GM12878 (cell line): ENCODE data around the gene ARHGAP15.

Experiments used
- CTCF ChIP-seq, 3 experiments: IDR thresholded peaks in 2 of 3; conservative IDR thresholded peaks in 1 of 3; 2 replicates each; pipeline ENCODE4 v1.5.1; 2011; ENCODE audit warnings: low read depth in 3 of 3, low read length in 3 of 3, mild to moderate bottlenecking in 3 of 3, control low read depth in 2 of 3, moderate library complexity in 2 of 3, inconsistent platforms in 1 of 3, mixed read lengths in 1 of 3; ENCODE audit not compliant: control insufficient read depth in 2 of 3, insufficient read depth in 1 of 3; ENCODE audit errors: extremely low read depth in 1 of 3
- ESRRA ChIP-seq: IDR thresholded peaks from 2 replicates; pipeline ENCODE4 v1.6.1; 2012; ENCODE audit warnings: mild to moderate bottlenecking, low read length, improper control_type of control experiment
- NR2C2 ChIP-seq: IDR thresholded peaks from 2 replicates; pipeline ENCODE4 v1.6.1; 2011; ENCODE audit warnings: borderline replicate concordance, low read depth; ENCODE audit not compliant: control insufficient read depth, insufficient read length
- POLR2A ChIP-seq: IDR thresholded peaks from 2 replicates; pipeline ENCODE4 v1.6.1; 2011; ENCODE audit warnings: low read depth, mild to moderate bottlenecking, low read length
- POLR2AphosphoS5 ChIP-seq: IDR thresholded peaks from 2 replicates; pipeline ENCODE4 v1.6.1; 2011; ENCODE audit warnings: mild to moderate bottlenecking, low read length, inconsistent platforms
- TAF1 ChIP-seq: IDR thresholded peaks from 2 replicates; pipeline ENCODE4 v1.6.1; 2011; ENCODE audit warnings: mild to moderate bottlenecking, low read depth, low read length, borderline replicate concordance
- TF ChIP-seq, protein P1 (sequence below): IDR thresholded peaks from 2 replicates; pipeline ENCODE4 v1.6.1; 2012; ENCODE audit warnings: mild to moderate bottlenecking, low read depth, low read length

DNA sequence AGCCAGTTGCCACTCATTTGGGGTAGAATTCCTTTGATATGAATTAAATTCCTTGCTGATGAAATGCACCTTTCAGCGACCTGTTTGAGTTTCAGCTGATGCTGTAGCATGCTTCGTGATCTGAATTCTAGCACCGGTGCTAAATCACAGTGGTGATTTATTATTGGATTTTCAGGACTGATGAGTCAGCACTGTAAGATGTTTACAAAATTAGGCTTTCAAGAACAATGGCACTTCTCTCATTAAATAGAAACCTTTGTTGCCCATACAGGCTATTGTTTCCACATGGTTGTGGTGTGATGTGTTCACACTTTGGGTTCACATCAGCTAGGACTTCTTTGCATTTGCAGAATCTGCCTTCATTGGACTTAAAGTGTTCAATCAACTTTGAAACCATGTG, 687.7 kb downstream of the ARHGAP15 start:
- no peak for TF ChIP-seq NR2C2
- no peak for TF ChIP-seq ESRRA
- no peak for TF ChIP-seq TAF1
- TF ChIP-seq, protein P1, sequence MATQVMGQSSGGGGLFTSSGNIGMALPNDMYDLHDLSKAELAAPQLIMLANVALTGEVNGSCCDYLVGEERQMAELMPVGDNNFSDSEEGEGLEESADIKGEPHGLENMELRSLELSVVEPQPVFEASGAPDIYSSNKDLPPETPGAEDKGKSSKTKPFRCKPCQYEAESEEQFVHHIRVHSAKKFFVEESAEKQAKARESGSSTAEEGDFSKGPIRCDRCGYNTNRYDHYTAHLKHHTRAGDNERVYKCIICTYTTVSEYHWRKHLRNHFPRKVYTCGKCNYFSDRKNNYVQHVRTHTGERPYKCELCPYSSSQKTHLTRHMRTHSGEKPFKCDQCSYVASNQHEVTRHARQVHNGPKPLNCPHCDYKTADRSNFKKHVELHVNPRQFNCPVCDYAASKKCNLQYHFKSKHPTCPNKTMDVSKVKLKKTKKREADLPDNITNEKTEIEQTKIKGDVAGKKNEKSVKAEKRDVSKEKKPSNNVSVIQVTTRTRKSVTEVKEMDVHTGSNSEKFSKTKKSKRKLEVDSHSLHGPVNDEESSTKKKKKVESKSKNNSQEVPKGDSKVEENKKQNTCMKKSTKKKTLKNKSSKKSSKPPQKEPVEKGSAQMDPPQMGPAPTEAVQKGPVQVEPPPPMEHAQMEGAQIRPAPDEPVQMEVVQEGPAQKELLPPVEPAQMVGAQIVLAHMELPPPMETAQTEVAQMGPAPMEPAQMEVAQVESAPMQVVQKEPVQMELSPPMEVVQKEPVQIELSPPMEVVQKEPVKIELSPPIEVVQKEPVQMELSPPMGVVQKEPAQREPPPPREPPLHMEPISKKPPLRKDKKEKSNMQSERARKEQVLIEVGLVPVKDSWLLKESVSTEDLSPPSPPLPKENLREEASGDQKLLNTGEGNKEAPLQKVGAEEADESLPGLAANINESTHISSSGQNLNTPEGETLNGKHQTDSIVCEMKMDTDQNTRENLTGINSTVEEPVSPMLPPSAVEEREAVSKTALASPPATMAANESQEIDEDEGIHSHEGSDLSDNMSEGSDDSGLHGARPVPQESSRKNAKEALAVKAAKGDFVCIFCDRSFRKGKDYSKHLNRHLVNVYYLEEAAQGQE, result no peak
- no peak for TF ChIP-seq CTCF (IDR thresholded peaks at IDR 0.05 in 2 of 3, conservative IDR thresholded peaks at IDR 0.05 in 1 of 3; ENCODE audit: control insufficient read depth in 2 of 3, extremely low read depth in 1 of 3, insufficient read depth in 1 of 3, low read depth in 3 of 3, low read length in 3 of 3)
- TF ChIP-seq POLR2A, result no peak
- no peak for TF ChIP-seq POLR2AphosphoS5
